Calu3 (cell line): ENCODE results near the gene EDA. TPM values are rescaled to one million over a fixed set of nuclear protein-coding genes. Genes with fewer than 3 reads are reported as not detected.

Source experiments
- BruUV-seq: library from RNA; stranded (reverse); fragments of 400-500 nt; replicated peaks from 2 replicates; lab custom pipeline; 2021; lab: Mats Ljungman, UMichigan
- CTCF ChIA-PET: fragments of 300-600 bp; sonication (Branson Sonifier 250); formaldehyde crosslinking; loops from one replicate; lab custom pipeline; 2022; ENCODE audit warnings: antibody characterized with exemption; lab: Charles Lee
- DNase-seq: peaks from one replicate; pipeline ENCODE4 v3.0.0; 2022
- H3K27ac Mint-ChIP-seq: one replicate; pipeline ENCODE4 v1.8.0; 2022; ENCODE audit warnings: mixed read lengths; ENCODE audit not compliant: unreplicated experiment
- H3K27me3 Mint-ChIP-seq: one replicate; pipeline ENCODE4 v1.8.0; 2022; ENCODE audit warnings: mixed read lengths; ENCODE audit not compliant: unreplicated experiment
- H3K36me3 Mint-ChIP-seq: one replicate; pipeline ENCODE4 v1.8.0; 2022; ENCODE audit warnings: mild to moderate bottlenecking, moderate library complexity, mixed read lengths; ENCODE audit not compliant: insufficient read depth, unreplicated experiment
- H3K4me1 Mint-ChIP-seq: one replicate; pipeline ENCODE4 v1.8.0; 2022; ENCODE audit warnings: mild to moderate bottlenecking, low read depth, mixed read lengths; ENCODE audit not compliant: unreplicated experiment
- H3K4me3 Mint-ChIP-seq: one replicate; pipeline ENCODE4 v1.8.0; 2022; ENCODE audit warnings: mild to moderate bottlenecking, low read depth, moderate library complexity, mixed read lengths; ENCODE audit not compliant: unreplicated experiment
- H3K9me3 Mint-ChIP-seq: one replicate; pipeline ENCODE4 v1.8.0; 2022; ENCODE audit warnings: low read depth, mixed read lengths; ENCODE audit not compliant: unreplicated experiment
- intact Hi-C: fragments of 100-400 bp; cut with micrococcal nuclease; formaldehyde crosslinking; loops from one replicate; pipeline ENCODE4 v1.10.0; 2022; ENCODE audit not compliant: unreplicated experiment
- total RNA-seq: library from RNA; stranded (reverse); gene quantifications from 2 replicates; pipeline ENCODE4 v1.2.3, GENCODE V29; 2022
- TF ChIP-seq, protein P1 (sequence below): fragments of 200-600 bp; IDR thresholded peaks from one replicate; pipeline ENCODE4 v1.8.0; 2022; ENCODE audit warnings: antibody characterized with exemption; ENCODE audit not compliant: unreplicated experiment

EDA gene
- total RNA-seq, 1 experiment from 2014 or later: 5.7 TPM

GRCh38 chrX:70009970-70010369 lies 394.1 kb downstream of the EDA start:
- Mint-ChIP-seq H3K36me3 (no peaks in the 10 kb centered on the region), H3K4me1 (no peaks in the 10 kb centered on the region), H3K27me3 (no peaks in the 10 kb centered on the region), H3K4me3 (no peak overlapping the region), H3K9me3 (no peaks in the 10 kb centered on the region), H3K27ac (no peak overlapping the region)
- no TSS peak for BruUV-seq
- TF ChIP-seq, protein P1, sequence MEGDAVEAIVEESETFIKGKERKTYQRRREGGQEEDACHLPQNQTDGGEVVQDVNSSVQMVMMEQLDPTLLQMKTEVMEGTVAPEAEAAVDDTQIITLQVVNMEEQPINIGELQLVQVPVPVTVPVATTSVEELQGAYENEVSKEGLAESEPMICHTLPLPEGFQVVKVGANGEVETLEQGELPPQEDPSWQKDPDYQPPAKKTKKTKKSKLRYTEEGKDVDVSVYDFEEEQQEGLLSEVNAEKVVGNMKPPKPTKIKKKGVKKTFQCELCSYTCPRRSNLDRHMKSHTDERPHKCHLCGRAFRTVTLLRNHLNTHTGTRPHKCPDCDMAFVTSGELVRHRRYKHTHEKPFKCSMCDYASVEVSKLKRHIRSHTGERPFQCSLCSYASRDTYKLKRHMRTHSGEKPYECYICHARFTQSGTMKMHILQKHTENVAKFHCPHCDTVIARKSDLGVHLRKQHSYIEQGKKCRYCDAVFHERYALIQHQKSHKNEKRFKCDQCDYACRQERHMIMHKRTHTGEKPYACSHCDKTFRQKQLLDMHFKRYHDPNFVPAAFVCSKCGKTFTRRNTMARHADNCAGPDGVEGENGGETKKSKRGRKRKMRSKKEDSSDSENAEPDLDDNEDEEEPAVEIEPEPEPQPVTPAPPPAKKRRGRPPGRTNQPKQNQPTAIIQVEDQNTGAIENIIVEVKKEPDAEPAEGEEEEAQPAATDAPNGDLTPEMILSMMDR: no peak
- CTCF ChIA-PET: no interaction called here
- no peak for DNase-seq
- intact Hi-C loops: no loop called here

DNA sequence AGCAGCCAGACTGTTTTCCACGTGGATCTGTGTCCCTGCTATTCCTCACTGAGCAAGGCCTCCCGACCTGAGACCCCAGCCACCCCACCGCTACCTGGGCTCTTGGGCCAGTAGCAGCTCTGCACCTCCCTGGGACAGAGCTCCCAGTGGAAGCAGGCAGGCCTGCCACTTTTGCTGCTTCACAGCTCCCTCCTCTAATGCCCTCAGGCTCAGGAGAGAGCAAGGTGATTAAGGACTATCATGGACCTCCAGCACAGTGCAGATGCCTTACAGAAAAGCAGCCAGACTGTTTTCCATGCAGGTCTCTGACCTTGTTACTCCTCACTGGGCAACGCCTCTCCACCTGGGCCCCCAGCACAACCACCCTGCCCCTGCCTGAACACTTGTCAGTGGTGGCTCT lies 396.8 kb downstream of the EDA start:
- intact Hi-C loops: no loop called here
- H3K27ac Mint-ChIP-seq: no peak overlapping the region
- no TSS peak for BruUV-seq
- peaks cover 4% of the 10 kb centered on the region for H3K9me3 Mint-ChIP-seq
- no peaks in the 10 kb centered on the region for H3K27me3 Mint-ChIP-seq
- TF ChIP-seq, protein P1: no peak
- no peak overlapping the region for H3K4me3 Mint-ChIP-seq
- H3K36me3 Mint-ChIP-seq: no peaks in the 10 kb centered on the region
- no peaks in the 10 kb centered on the region for H3K4me1 Mint-ChIP-seq
- CTCF ChIA-PET: interaction anchor here (2.5 kb wide), 1 partner anchor 17 kb away, joined by 7 read pairs; no protein-coding TSS in a partner anchor
- DNase-seq: no peak

DNA sequence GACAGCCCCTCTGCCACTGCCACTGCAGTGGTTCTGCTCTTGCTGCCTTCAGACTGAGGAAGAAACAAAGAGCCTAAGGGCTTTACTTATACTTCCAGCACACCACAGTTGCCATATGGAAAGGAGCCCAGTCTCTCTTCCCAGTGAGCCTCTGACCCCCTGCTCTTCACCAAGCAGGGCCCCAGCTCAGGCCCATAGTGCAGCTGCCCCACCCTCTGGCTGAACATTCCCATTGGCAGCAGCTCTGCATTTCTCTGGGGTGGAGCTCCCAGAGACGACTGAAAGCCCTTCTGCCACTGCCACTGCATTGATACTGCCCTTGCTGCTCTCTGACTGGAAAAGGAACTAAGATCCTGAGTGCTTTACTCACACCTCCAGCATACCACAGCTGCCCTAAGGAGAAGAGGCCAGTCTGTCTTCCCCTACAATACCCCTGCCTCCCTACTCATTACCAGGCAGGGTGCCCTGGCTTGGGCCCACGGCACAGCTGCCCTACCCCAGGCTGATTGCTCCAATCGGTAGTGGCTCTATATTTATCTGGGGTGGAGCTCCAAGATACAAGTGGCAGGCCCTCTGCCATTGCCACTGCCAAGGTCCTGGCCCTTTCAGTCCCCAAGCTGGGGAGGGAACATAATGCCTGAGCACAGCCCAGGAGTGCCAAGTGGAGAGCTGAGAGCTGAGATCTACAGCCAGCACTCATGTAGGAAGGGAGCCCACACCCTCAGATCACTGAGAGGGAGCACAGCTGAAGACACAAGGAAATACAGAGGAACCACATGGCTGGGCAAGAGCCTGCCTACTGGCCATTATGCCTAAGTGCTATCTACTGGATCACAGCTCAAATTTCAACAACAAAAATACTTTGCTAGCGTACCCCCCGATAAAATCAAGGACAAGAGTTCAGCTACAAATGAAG lies 397.8 kb downstream of the EDA start:
- TF ChIP-seq, protein P1: no peak

DNA sequence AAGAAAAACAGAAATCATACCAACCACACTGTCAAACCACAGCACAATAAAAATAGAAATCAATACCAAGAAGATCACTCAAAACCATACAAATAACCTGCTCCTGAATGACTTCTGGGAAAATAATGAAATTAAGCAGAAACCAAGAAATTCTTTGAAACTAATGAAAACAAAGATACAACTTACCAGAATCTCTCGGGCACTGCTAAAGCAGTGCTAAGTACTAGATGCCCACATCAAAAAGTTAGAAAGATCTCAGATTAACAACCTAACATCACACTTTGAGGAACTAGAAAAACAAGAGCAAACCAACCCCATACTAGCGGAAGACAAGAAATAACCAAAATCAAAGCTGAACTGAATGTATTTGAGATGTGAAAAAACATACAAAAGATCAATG lies 400.6 kb downstream of the EDA start:
- intact Hi-C loops: no loop called here
- DNase-seq: no peak
- BruUV-seq: no TSS peak
- no peaks in the 10 kb centered on the region for H3K4me1 Mint-ChIP-seq
- CTCF ChIA-PET: no interaction called here
- H3K36me3 Mint-ChIP-seq: no peaks in the 10 kb centered on the region
- TF ChIP-seq, protein P1: no peak
- H3K27me3 Mint-ChIP-seq: no peaks in the 10 kb centered on the region
- no peak overlapping the region for H3K4me3 Mint-ChIP-seq
- no peak overlapping the region for H3K27ac Mint-ChIP-seq
- peaks cover 4% of the 10 kb centered on the region for H3K9me3 Mint-ChIP-seq

More for the DNA sequence above, 397.8 kb downstream of the EDA start:
- Mint-ChIP-seq H3K27me3 (no peaks in the 10 kb centered on the region), H3K9me3 (peaks cover 4% of the 10 kb centered on the region), H3K27ac (no peak overlapping the region), H3K4me3 (no peak overlapping the region), H3K4me1 (no peaks in the 10 kb centered on the region), H3K36me3 (no peaks in the 10 kb centered on the region)
- no TSS peak for BruUV-seq
- intact Hi-C loops: no loop called here
- CTCF ChIA-PET: interaction anchor here (0.5 to 2.5 kb wide), 2 partner anchors 16 to 264 kb away, joined by 3 to 7 read pairs; no protein-coding TSS in a partner anchor
- no peak for DNase-seq
